Measurements from ENCODE around the gene GPN2.

GPN2 gene

GRCh38 chr1:26833432-26834405 is 56.4 kb downstream of the GPN2 start:
- Histone ChIP-seq H3K9ac (ENCODE audit: low read length) (no peak overlapping the region), H3K27me3 (ENCODE audit: control insufficient read depth, insufficient read depth, low read length) (no peaks in the 10 kb centered on the region), H3K36me3 (ENCODE audit: control insufficient read depth, low read depth, low read length) (peaks cover 21% of the 10 kb centered on the region), H3K4me3 (ENCODE audit: low read length) (no peak overlapping the region), H3K27ac (ENCODE audit: low read length) (no peak overlapping the region), H3K9me3 (ENCODE audit: control insufficient read depth, low read depth, low read length) (no peaks in the 10 kb centered on the region), H3K4me1 (ENCODE audit: control insufficient read depth, low read depth, low read length) (no peaks in the 10 kb centered on the region)

GRCh38 chr1:26832249-26832960 is 57.7 kb downstream of the GPN2 start:
- no peak overlapping the region for H3K4me3 ChIP-seq (ENCODE audit: low read length)
- H3K36me3 ChIP-seq (ENCODE audit: control insufficient read depth, low read depth, low read length) = peaks cover 21% of the 10 kb centered on the region
- H3K27me3 ChIP-seq (ENCODE audit: control insufficient read depth, insufficient read depth, low read length) = no peaks in the 10 kb centered on the region
- no peaks in the 10 kb centered on the region for H3K9me3 ChIP-seq (ENCODE audit: control insufficient read depth, low read depth, low read length)
- no peak overlapping the region for H3K27ac ChIP-seq (ENCODE audit: low read length)
- peaks cover 3% of the 10 kb centered on the region for H3K4me1 ChIP-seq (ENCODE audit: control insufficient read depth, low read depth, low read length)
- H3K9ac ChIP-seq (ENCODE audit: low read length) = no peak overlapping the region

GRCh38 chr1:26831546-26832248 is 58.4 kb downstream of the GPN2 start:
- Histone ChIP-seq H3K27me3 (ENCODE audit: control insufficient read depth, insufficient read depth, low read length) (no peaks in the 10 kb centered on the region), H3K9me3 (ENCODE audit: control insufficient read depth, low read depth, low read length) (no peaks in the 10 kb centered on the region), H3K4me1 (ENCODE audit: control insufficient read depth, low read depth, low read length) (peaks cover 5% of the 10 kb centered on the region), H3K4me3 (ENCODE audit: low read length) (no peak overlapping the region), H3K9ac (ENCODE audit: low read length) (no peak overlapping the region), H3K27ac (ENCODE audit: low read length) (no peak overlapping the region), H3K36me3 (ENCODE audit: control insufficient read depth, low read depth, low read length) (peaks cover 21% of the 10 kb centered on the region)

- peaks cover 21% of the 10 kb centered on the region for H3K36me3 ChIP-seq (ENCODE audit: control insufficient read depth, low read depth, low read length)
- peaks cover 5% of the 10 kb centered on the region for H3K4me1 ChIP-seq (ENCODE audit: control insufficient read depth, low read depth, low read length)
- H3K27me3 ChIP-seq (ENCODE audit: control insufficient read depth, insufficient read depth, low read length) = no peaks in the 10 kb centered on the region
- H3K9ac ChIP-seq (ENCODE audit: low read length) = no peak overlapping the region
- H3K27ac ChIP-seq (ENCODE audit: low read length) = no peak overlapping the region
- H3K9me3 ChIP-seq (ENCODE audit: control insufficient read depth, low read depth, low read length) = no peaks in the 10 kb centered on the region
- H3K4me3 ChIP-seq (ENCODE audit: low read length) = no peak overlapping the region
Observed at GRCh38 chr1:26831059-26831458, 59.0 kb downstream of the GPN2 start.

- Histone ChIP-seq H3K4me3 (ENCODE audit: low read length) (no peak overlapping the region), H3K36me3 (ENCODE audit: control insufficient read depth, low read depth, low read length) (peaks cover 18% of the 10 kb centered on the region), H3K9ac (ENCODE audit: low read length) (no peak overlapping the region), H3K4me1 (ENCODE audit: control insufficient read depth, low read depth, low read length) (peaks cover 5% of the 10 kb centered on the region), H3K27ac (ENCODE audit: low read length) (no peak overlapping the region), H3K27me3 (ENCODE audit: control insufficient read depth, insufficient read depth, low read length) (no peaks in the 10 kb centered on the region), H3K9me3 (ENCODE audit: control insufficient read depth, low read depth, low read length) (no peaks in the 10 kb centered on the region)
Observed at GRCh38 chr1:26829184-26829911, 60.7 kb downstream of the GPN2 start.

GRCh38 chr1:26828411-26828991 is 61.6 kb downstream of the GPN2 start:
- Histone ChIP-seq H3K4me3 (ENCODE audit: low read length) (no peak overlapping the region), H3K9ac (ENCODE audit: low read length) (no peak overlapping the region), H3K36me3 (ENCODE audit: control insufficient read depth, low read depth, low read length) (peaks cover 12% of the 10 kb centered on the region), H3K9me3 (ENCODE audit: control insufficient read depth, low read depth, low read length) (no peaks in the 10 kb centered on the region), H3K27ac (ENCODE audit: low read length) (no peak overlapping the region), H3K4me1 (ENCODE audit: control insufficient read depth, low read depth, low read length) (peaks cover 5% of the 10 kb centered on the region), H3K27me3 (ENCODE audit: control insufficient read depth, insufficient read depth, low read length) (no peaks in the 10 kb centered on the region)

GRCh38 chr1:26827663-26828062 is 62.4 kb downstream of the GPN2 start:
- Histone ChIP-seq H3K4me3 (ENCODE audit: low read length) (peak overlapping the region; percentile 55), H3K36me3 (ENCODE audit: control insufficient read depth, low read depth, low read length) (peaks cover 4% of the 10 kb centered on the region), H3K9ac (ENCODE audit: low read length) (no peak overlapping the region), H3K27ac (ENCODE audit: low read length) (no peak overlapping the region), H3K9me3 (ENCODE audit: control insufficient read depth, low read depth, low read length) (no peaks in the 10 kb centered on the region), H3K27me3 (ENCODE audit: control insufficient read depth, insufficient read depth, low read length) (no peaks in the 10 kb centered on the region), H3K4me1 (ENCODE audit: control insufficient read depth, low read depth, low read length) (peaks cover 5% of the 10 kb centered on the region)

- Histone ChIP-seq H3K27me3 (ENCODE audit: control insufficient read depth, insufficient read depth, low read length) (no peaks in the 10 kb centered on the region), H3K27ac (ENCODE audit: low read length) (no peak overlapping the region), H3K9me3 (ENCODE audit: control insufficient read depth, low read depth, low read length) (no peaks in the 10 kb centered on the region), H3K4me3 (ENCODE audit: low read length) (peak overlapping the region; percentile 55), H3K36me3 (ENCODE audit: control insufficient read depth, low read depth, low read length) (no peaks in the 10 kb centered on the region), H3K9ac (ENCODE audit: low read length) (no peak overlapping the region), H3K4me1 (ENCODE audit: control insufficient read depth, low read depth, low read length) (peaks cover 5% of the 10 kb centered on the region)
Observed at GRCh38 chr1:26827106-26827604, 62.9 kb downstream of the GPN2 start.

GRCh38 chr1:26826261-26827105 is 63.6 kb downstream of the GPN2 start, which contains the start of gene ZDHHC18:
Gene ZDHHC18, plus strand, starts transcription at chr1:26826688. Its CDS starts 117 bp downstream, at chr1:26826805.
- Histone ChIP-seq H3K27ac (ENCODE audit: low read length) (no peak within 1 kb of the TSS), H3K4me3 (ENCODE audit: low read length) (peak within 1 kb of the TSS; percentile 55), H3K4me1 (ENCODE audit: control insufficient read depth, low read depth, low read length) (peaks cover 5% of the 10 kb centered on the region), H3K36me3 (ENCODE audit: control insufficient read depth, low read depth, low read length) (no peaks in the 10 kb centered on the region), H3K9ac (ENCODE audit: low read length) (peak within 1 kb of the TSS; percentile 43), H3K27me3 (ENCODE audit: control insufficient read depth, insufficient read depth, low read length) (no peaks in the 10 kb centered on the region), H3K9me3 (ENCODE audit: control insufficient read depth, low read depth, low read length) (no peaks in the 10 kb centered on the region)
